HG02852 (cell line): ENCODE data around the gene CT45A3.
A peak's percentile ranks its signal among the peaks of the same experiment; 100 is the strongest.
"Not testable (repeated sequence)": the region's sequence is repeated elsewhere in the genome, so short reads cannot be mapped to it uniquely, and the experiment has no call there.

Source experiments
- ATAC-seq: cut with Tn5 transposase; IDR thresholded peaks from one replicate; pipeline ENCODE4 v1.9.1; 2021; ENCODE audit warnings: mild to moderate bottlenecking, moderate library complexity; ENCODE audit not compliant: unreplicated experiment

Gene CT45A3, protein sequence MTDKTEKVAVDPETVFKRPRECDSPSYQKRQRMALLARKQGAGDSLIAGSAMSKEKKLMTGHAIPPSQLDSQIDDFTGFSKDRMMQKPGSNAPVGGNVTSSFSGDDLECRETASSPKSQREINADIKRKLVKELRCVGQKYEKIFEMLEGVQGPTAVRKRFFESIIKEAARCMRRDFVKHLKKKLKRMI

DNA sequence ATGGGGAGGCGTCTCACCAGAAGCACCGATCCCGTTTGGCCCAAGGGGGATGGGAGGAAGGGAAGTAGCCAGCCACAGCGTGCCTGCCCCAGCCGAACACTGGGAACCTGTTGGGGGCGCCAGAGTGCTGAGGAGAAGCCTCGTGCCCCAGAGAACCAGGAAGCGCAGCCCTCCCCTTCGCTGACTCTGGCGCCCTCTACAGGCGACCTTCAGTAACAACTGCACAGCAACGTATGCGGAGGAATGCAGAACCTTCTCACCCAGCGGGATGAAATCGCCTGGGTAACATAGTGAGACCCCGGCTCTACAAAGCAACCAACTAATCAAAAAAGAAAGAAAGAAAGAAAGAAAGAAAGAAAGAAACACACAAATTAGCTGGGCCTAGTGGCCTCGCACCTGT lies at the start of gene CT45A3:
Gene CT45A3, minus strand, starts transcription at position 101 of the 400 bp plus-strand sequence. CDS start 3,747 bp downstream, outside the sequence.
- not testable (repeated sequence) for ATAC-seq

DNA sequence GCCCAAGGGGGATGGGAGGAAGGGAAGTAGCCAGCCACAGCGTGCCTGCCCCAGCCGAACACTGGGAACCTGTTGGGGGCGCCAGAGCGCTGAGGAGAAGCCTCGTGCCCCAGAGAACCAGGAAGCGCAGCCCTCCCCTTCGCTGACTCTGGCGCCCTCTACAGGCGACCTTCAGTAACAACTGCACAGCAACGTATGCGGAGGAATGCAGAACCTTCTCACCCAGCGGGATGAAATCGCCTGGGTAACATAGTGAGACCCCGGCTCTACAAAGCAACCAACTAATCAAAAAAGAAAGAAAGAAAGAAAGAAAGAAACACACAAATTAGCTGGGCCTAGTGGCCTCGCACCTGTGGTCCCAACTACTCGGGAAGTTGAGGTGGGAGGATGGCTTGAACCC lies 34.7 kb upstream of the CT45A3 start, which contains the start of gene CT45A6:
Gene CT45A6, minus strand, starts transcription at position 101 of the 400 bp plus-strand sequence. CDS start 3,794 bp downstream, outside the sequence.
- not testable (repeated sequence) for ATAC-seq

DNA sequence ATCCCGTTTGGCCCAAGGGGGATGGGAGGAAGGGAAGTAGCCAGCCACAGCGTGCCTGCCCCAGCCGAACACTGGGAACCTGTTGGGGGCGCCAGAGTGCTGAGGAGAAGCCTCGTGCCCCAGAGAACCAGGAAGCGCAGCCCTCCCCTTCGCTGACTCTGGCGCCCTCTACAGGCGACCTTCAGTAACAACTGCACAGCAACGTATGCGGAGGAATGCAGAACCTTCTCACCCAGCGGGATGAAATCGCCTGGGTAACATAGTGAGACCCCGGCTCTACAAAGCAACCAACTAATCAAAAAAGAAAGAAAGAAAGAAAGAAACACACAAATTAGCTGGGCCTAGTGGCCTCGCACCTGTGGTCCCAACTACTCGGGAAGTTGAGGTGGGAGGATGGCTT lies 17.4 kb upstream of the CT45A3 start, which contains the start of gene CT45A5:
Gene CT45A5, minus strand, starts transcription at position 101 of the 400 bp plus-strand sequence. CDS start 3,774 bp downstream, outside the sequence.
- ATAC-seq = not testable (repeated sequence)

DNA sequence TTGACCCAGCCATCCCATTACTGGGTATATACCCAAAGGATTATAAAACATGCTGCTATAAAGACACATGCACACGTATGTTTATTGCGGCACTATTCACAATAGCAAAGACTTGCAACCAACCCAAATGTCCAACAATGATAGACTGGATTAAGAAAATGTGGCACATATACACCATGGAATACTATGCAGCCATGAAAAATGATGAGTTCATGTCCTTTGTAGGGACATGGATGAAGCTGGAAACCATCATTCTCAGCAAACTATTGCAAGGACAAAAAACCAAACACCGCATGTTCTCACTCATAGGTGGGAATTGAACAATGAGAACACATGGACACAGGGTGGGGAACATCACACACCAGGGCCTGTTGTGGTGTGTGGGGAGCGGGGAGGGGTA lies 23.3 kb downstream of the CT45A3 start:
- not testable (repeated sequence) for ATAC-seq

DNA sequence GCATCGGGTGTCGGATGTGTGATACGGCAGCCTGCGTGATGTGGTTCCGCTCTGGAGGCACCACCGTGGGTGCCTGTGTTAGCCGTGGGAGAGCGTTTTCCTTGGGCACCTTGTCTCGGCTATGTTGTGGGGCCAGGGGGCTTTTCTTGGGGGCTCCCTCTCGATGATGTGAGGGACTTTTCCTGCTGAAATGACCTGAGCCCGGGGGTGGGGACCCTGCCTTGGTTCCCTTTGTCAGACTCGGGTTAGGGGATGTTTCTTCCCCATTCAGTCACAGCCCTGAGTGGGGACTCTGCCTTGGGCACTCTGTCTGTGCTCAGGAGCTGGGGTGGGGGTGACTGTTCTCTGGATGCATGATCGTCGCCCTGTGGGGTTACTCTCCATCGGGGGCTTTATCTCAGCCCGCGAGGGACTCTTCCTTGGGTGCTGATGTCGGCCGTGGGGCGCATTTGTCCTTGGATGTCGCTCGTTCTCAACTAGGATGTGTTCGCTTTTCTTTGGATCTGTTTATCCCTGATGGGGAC lies 26.7 kb downstream of the CT45A3 start:
- no peak for ATAC-seq

DNA sequence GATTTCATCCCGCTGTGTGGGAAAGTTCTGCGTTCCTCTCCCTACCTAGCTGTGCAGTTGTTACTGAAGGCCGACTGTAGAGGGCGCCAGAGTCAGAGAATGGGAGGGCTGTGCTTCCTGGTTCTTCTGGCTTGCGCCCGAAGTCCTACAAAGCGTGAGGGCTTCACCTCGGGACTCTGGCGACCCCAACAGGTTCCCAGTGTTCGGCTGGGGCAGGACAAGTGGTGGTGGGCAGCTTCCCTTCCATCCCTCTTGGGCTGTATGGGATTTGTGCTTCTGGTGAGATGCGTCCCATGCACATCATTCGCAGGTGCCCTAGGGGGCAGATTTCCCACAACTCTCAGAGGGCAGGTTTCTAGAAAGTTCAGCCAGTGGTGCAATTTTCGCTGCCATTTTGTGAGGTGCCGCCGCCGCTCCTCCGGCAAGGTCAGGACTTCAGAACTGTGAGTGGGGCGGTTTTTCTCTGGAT lies 27.3 kb downstream of the CT45A3 start:
- ATAC-seq = peak; percentile 62

DNA sequence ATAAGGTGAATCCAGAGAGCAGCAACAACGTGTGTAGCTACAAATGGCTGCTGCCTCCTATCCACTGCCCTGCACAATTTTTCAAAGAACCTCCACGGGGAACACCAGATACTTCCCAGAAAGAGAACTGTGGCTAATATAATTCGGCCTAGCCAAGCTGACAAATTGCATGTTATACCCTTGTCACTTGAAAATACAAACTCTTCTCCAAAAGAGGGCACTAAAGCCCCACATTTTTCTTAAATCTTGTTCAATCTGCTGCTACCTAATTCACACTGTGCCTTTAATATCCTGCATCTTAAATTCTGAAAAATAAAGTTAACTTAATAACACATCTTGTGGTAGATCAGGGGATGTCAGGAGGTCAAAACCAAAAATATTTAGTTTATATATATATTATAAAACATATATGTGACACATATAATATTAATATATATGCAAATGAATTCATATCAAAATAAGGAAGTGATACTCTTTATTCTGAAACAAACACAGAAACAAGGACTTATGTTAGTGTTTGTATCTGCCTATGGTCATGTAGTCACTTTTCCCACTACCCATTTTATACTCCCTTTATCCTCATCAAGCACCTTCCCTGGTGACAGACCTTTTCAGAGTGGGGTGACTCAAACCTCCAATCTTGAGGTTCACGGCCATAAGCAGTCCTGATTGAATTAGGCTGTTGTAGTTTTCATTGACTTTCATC lies 30.5 kb downstream of the CT45A3 start:
- ATAC-seq = no peak

DNA sequence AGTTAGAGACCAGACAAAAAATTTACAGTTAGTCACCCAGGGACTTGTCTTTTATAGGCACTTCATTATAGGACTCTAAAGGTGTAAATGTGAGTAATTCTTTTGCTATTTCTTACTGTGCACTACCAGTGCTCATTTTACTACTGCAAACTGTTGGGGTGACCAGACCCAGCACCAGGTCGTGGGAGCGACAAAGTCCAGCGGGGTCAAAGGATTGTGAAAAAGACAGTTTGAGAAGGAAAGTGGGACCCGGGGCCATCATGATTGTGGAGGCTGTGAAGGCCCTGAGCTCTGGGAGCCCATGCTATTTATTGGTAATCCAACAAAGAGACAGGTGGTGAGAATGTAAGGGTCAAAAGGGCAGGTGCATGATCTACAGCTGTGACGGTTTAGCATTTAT lies 33.3 kb downstream of the CT45A3 start:
- ATAC-seq = not testable (repeated sequence)

DNA sequence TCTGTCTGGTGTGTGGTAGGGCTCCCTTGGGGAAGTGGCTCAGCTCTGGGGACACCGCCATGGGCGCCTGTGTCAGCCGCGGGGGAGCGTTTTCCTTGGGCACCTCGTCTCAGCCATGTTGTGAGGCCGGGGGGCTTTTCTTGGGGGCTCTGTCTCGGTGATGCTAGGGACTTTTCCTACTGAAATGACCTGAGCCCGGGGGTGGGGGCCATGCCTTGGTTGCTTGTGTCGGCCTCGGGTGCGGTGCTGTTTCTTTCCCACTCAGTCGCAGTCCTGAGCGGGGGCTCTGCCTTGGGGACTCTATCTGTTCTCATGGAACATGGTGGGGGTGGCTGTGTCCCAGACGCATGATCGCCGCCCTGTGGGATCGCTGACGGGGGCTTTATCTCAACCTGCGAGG lies 54.2 kb downstream of the CT45A3 start:
- ATAC-seq = no peak

DNA sequence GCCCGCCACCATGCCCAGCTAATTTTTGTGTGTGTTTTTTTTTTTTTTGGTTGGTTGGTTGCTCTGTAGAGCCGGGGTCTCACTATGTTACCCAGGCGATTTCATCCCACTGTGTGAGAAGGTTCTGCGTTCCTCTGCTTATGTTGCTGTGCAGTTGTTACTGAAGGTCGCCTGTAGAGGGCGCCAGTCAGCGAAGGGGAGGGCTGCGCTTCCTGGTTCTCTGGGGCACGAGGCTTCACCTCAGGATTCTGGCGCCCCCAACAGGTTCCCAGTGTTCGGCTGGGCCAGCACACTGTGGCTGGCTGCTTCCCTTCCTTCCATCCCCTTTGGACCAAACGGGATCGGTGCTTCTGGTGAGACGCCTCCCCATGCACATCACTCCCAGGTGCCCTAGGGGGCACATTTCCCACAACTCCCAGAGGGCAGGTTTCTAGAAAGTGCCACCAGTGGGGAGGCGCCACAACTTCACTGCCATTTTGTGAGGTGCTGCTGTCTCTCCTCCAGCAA lies 54.8 kb downstream of the CT45A3 start, which contains the start of gene CT45A1:
Gene CT45A1, plus strand, starts transcription at position 457 of the 507 bp plus-strand sequence. CDS start 5,302 bp downstream, outside the sequence.
- not testable (repeated sequence) for ATAC-seq
